Activated CD8-positive, alpha-beta T cell treated with anti-CD3 and anti-CD28 coated beads, Interleukin-2, amount 10 ng/mL, durations not matched to agents 7 days and 5 days (primary cell): ENCODE measurements around the gene PTPRK. TPM values are rescaled to one million over a fixed set of nuclear protein-coding genes. Genes with fewer than 3 reads are reported as not detected.
A peak's percentile ranks its signal among the peaks of the same experiment; 100 is the strongest.

Experiments used
- ATAC-seq: fragments of 150-1000 bp; cut with Tn5 transposase; one replicate; pipeline ENCODE4 v1.10.0; 2021; ENCODE audit warnings: moderate library complexity
- CTCF ChIA-PET: fragments of 350-600 bp; sonication (Branson Sonifier 250); formaldehyde crosslinking; loops from one replicate; lab custom pipeline; 2021; ENCODE audit warnings: antibody characterized with exemption; lab: Charles Lee
- POLR2A ChIA-PET: fragments of 350-600 bp; sonication (Branson Sonifier 250); formaldehyde crosslinking; loops from one replicate; lab custom pipeline; 2021; ENCODE audit warnings: antibody characterized with exemption; lab: Charles Lee
- DNase-seq: peaks from one replicate; pipeline ENCODE4 v3.0.0-alpha.2; 2020
- H3K27ac Mint-ChIP-seq: one replicate; pipeline ENCODE4 v1.8.0; 2021; ENCODE audit warnings: mild to moderate bottlenecking, mixed read lengths
- H3K27me3 Mint-ChIP-seq: one replicate; pipeline ENCODE4 v1.8.0; 2021; ENCODE audit warnings: low read depth, mixed read lengths
- H3K36me3 Mint-ChIP-seq: one replicate; pipeline ENCODE4 v1.8.0; 2021; ENCODE audit warnings: low read depth, mixed read lengths
- H3K4me1 Mint-ChIP-seq: one replicate; pipeline ENCODE4 v1.8.0; 2021; ENCODE audit warnings: low read depth, mixed read lengths
- H3K4me3 Mint-ChIP-seq: one replicate; pipeline ENCODE4 v1.8.0; 2021; ENCODE audit warnings: mild to moderate bottlenecking, mixed read lengths
- H3K9me3 Mint-ChIP-seq: one replicate; pipeline ENCODE4 v1.8.0; 2022; ENCODE audit warnings: mixed read lengths; ENCODE audit not compliant: insufficient read depth
- total RNA-seq, 2 experiments: library from RNA; stranded (reverse); gene quantifications; one replicate each; pipeline ENCODE4 v1.2.3, GENCODE V29; 2021

The PTPRK gene
- total RNA-seq, 2 experiments from 2014 or later: 3.1 to 3.6 TPM

GRCh38 chr6:128323011-128323410 is 197.4 kb downstream of the PTPRK start:
- no peak overlapping the region for H3K27ac Mint-ChIP-seq
- POLR2A ChIA-PET: no interaction called here
- peaks cover under 1% of the 10 kb centered on the region for H3K9me3 Mint-ChIP-seq
- CTCF ChIA-PET: interaction anchor here (0.9 kb wide), 1 partner anchor 468 kb away, joined by 3 read pairs; no protein-coding TSS in a partner anchor
- no peak overlapping the region for H3K4me3 Mint-ChIP-seq
- peaks cover 3% of the 10 kb centered on the region for H3K27me3 Mint-ChIP-seq
- peaks cover 10% of the 10 kb centered on the region for H3K36me3 Mint-ChIP-seq
- ATAC-seq: no peak
- DNase-seq: no peak
- peaks cover 4% of the 10 kb centered on the region for H3K4me1 Mint-ChIP-seq

GRCh38 chr6:128319946-128320345 is 200.5 kb downstream of the PTPRK start:
- DNase-seq (no peak), ATAC-seq (no peak)
- CTCF ChIA-PET: no interaction called here
- H3K4me3 Mint-ChIP-seq: no peak overlapping the region
- POLR2A ChIA-PET: no interaction called here
- H3K9me3 Mint-ChIP-seq: no peaks in the 10 kb centered on the region
- peaks cover 5% of the 10 kb centered on the region for H3K4me1 Mint-ChIP-seq
- peaks cover 3% of the 10 kb centered on the region for H3K27me3 Mint-ChIP-seq
- peaks cover 3% of the 10 kb centered on the region for H3K36me3 Mint-ChIP-seq
- H3K27ac Mint-ChIP-seq: no peak overlapping the region

- no peak overlapping the region for H3K4me3 Mint-ChIP-seq
- ATAC-seq (no peak), DNase-seq (no peak)
- H3K4me1 Mint-ChIP-seq: peaks cover 5% of the 10 kb centered on the region
- H3K9me3 Mint-ChIP-seq: no peaks in the 10 kb centered on the region
- POLR2A ChIA-PET: no interaction called here
- H3K36me3 Mint-ChIP-seq: peaks cover 6% of the 10 kb centered on the region
- H3K27ac Mint-ChIP-seq: no peak overlapping the region
- CTCF ChIA-PET: interaction anchor here (1.9 kb wide), 1 partner anchor 9 kb away, joined by 6 read pairs; no protein-coding TSS in a partner anchor
- peaks cover 3% of the 10 kb centered on the region for H3K27me3 Mint-ChIP-seq
Measured at GRCh38 chr6:128319157-128319556, 201.2 kb downstream of the PTPRK start.

- Mint-ChIP-seq H3K4me1 (peaks cover 30% of the 10 kb centered on the region), H3K27me3 (peaks cover under 1% of the 10 kb centered on the region), H3K36me3 (peaks cover 12% of the 10 kb centered on the region), H3K4me3 (no peak overlapping the region), H3K9me3 (no peaks in the 10 kb centered on the region), H3K27ac (no peak overlapping the region)
- ATAC-seq (no peak), DNase-seq (no peak)
- CTCF ChIA-PET: no interaction called here
- POLR2A ChIA-PET: no interaction called here
Measured at GRCh38 chr6:128316258-128316929, 204.0 kb downstream of the PTPRK start.

- H3K4me1 Mint-ChIP-seq: peaks cover 47% of the 10 kb centered on the region
- no peak overlapping the region for H3K4me3 Mint-ChIP-seq
- H3K36me3 Mint-ChIP-seq: peaks cover 30% of the 10 kb centered on the region
- no peaks in the 10 kb centered on the region for H3K9me3 Mint-ChIP-seq
- ChIA-PET CTCF (interaction anchor here (0.7 kb wide), 1 partner anchor 11 kb away, joined by 3 read pairs; no protein-coding TSS in a partner anchor), POLR2A (no interaction called here)
- ATAC-seq (no peak), DNase-seq (no peak)
- H3K27ac Mint-ChIP-seq: no peak overlapping the region
- H3K27me3 Mint-ChIP-seq: no peaks in the 10 kb centered on the region
Measured at GRCh38 chr6:128314190-128314589, 206.2 kb downstream of the PTPRK start.

- peak overlapping the region; percentile 26 for H3K4me3 Mint-ChIP-seq
- CTCF ChIA-PET: no interaction called here
- H3K36me3 Mint-ChIP-seq: peaks cover 30% of the 10 kb centered on the region
- POLR2A ChIA-PET: no interaction called here
- peaks cover 46% of the 10 kb centered on the region for H3K4me1 Mint-ChIP-seq
- peak overlapping the region; percentile 81 for H3K27ac Mint-ChIP-seq
- ATAC-seq (peak; percentile 83), DNase-seq (peak; percentile 54)
- no peaks in the 10 kb centered on the region for H3K27me3 Mint-ChIP-seq
- no peaks in the 10 kb centered on the region for H3K9me3 Mint-ChIP-seq
Measured at GRCh38 chr6:128311944-128312570, 208.3 kb downstream of the PTPRK start.

- Mint-ChIP-seq H3K27me3 (no peaks in the 10 kb centered on the region), H3K36me3 (peaks cover 33% of the 10 kb centered on the region), H3K9me3 (no peaks in the 10 kb centered on the region), H3K27ac (no peak overlapping the region), H3K4me3 (no peak overlapping the region), H3K4me1 (peaks cover 42% of the 10 kb centered on the region)
- ChIA-PET CTCF (interaction anchor here (0.8 kb wide), 1 partner anchor 573 kb away, joined by 4 read pairs; no protein-coding TSS in a partner anchor), POLR2A (no interaction called here)
- DNase-seq: no peak
- no peak for ATAC-seq
Measured at GRCh38 chr6:128310451-128310850, 209.9 kb downstream of the PTPRK start.

GRCh38 chr6:128307671-128308070 is 212.7 kb downstream of the PTPRK start:
- Mint-ChIP-seq H3K36me3 (peaks cover 30% of the 10 kb centered on the region), H3K4me3 (no peak overlapping the region), H3K27me3 (no peaks in the 10 kb centered on the region), H3K4me1 (peaks cover 35% of the 10 kb centered on the region), H3K9me3 (peaks cover under 1% of the 10 kb centered on the region), H3K27ac (no peak overlapping the region)
- no peak for ATAC-seq
- CTCF ChIA-PET: no interaction called here
- DNase-seq: no peak
- POLR2A ChIA-PET: no interaction called here

- CTCF ChIA-PET: no interaction called here
Measured at GRCh38 chr6:128305976-128306375, 214.4 kb downstream of the PTPRK start.

GRCh38 chr6:128305228-128305627 is 215.2 kb downstream of the PTPRK start:
- H3K27me3 Mint-ChIP-seq: no peaks in the 10 kb centered on the region
- H3K27ac Mint-ChIP-seq: no peak overlapping the region
- DNase-seq (no peak), ATAC-seq (no peak)
- ChIA-PET CTCF (no interaction called here), POLR2A (no interaction called here)
- H3K36me3 Mint-ChIP-seq: peaks cover 20% of the 10 kb centered on the region
- H3K4me1 Mint-ChIP-seq: peaks cover 16% of the 10 kb centered on the region
- H3K4me3 Mint-ChIP-seq: no peak overlapping the region
- peaks cover 4% of the 10 kb centered on the region for H3K9me3 Mint-ChIP-seq

More at GRCh38 chr6:128305976-128306375, 214.4 kb downstream of the PTPRK start:
- ATAC-seq (no peak), DNase-seq (no peak)
- H3K27me3 Mint-ChIP-seq: no peaks in the 10 kb centered on the region
- H3K4me1 Mint-ChIP-seq: peaks cover 24% of the 10 kb centered on the region
- POLR2A ChIA-PET: no interaction called here
- H3K27ac Mint-ChIP-seq: no peak overlapping the region
- H3K36me3 Mint-ChIP-seq: peaks cover 27% of the 10 kb centered on the region
- no peak overlapping the region for H3K4me3 Mint-ChIP-seq
- H3K9me3 Mint-ChIP-seq: peaks cover 4% of the 10 kb centered on the region

GRCh38 chr6:128303870-128304269 is 216.5 kb downstream of the PTPRK start:
- peaks cover 4% of the 10 kb centered on the region for H3K9me3 Mint-ChIP-seq
- no peak overlapping the region for H3K27ac Mint-ChIP-seq
- DNase-seq (no peak), ATAC-seq (no peak)
- H3K36me3 Mint-ChIP-seq: peaks cover 16% of the 10 kb centered on the region
- ChIA-PET CTCF (no interaction called here), POLR2A (no interaction called here)
- H3K4me1 Mint-ChIP-seq: peaks cover 13% of the 10 kb centered on the region
- no peaks in the 10 kb centered on the region for H3K27me3 Mint-ChIP-seq
- H3K4me3 Mint-ChIP-seq: no peak overlapping the region

GRCh38 chr6:128302942-128303341 is 217.5 kb downstream of the PTPRK start:
- ATAC-seq (no peak), DNase-seq (no peak)
- H3K27me3 Mint-ChIP-seq: no peaks in the 10 kb centered on the region
- ChIA-PET CTCF (no interaction called here), POLR2A (no interaction called here)
- H3K9me3 Mint-ChIP-seq: peaks cover 4% of the 10 kb centered on the region
- no peak overlapping the region for H3K27ac Mint-ChIP-seq
- H3K4me3 Mint-ChIP-seq: no peak overlapping the region
- peaks cover 16% of the 10 kb centered on the region for H3K36me3 Mint-ChIP-seq
- peaks cover 13% of the 10 kb centered on the region for H3K4me1 Mint-ChIP-seq
